T-helper 22 cell (primary cell): ENCODE results near the gene ABHD15.
A peak's percentile ranks its signal among the peaks of the same experiment; 100 is the strongest.
"Not testable (repeated sequence)": the region's sequence is repeated elsewhere in the genome, so short reads cannot be mapped to it uniquely, and the experiment has no call there.

Source experiments
- DNase-seq: peaks from one replicate; pipeline ENCODE4 v3.0.0-alpha.2; 2020; ENCODE audit warnings: low read depth

Gene ABHD15

DNA sequence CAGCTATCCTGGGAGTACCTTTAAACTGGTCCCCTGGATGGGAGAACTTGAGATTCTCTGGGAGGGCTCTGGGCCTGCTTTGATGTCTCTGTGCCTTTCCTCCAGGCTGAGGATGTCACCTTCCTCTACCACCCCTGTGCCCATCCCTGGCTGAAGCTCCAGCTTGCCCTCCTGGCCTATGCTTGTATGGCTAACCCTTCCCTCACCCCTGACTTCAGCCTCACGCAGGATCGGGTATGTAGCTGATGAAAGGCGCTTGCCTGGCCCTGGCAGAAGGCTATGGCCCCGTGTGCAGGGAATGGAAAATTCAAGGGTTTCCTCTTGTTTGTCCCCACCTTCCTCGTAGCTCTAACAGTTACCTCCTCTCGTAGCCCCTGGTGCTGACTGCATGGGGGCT lies 4.6 kb upstream of the ABHD15 start:
- no peak for DNase-seq

DNA sequence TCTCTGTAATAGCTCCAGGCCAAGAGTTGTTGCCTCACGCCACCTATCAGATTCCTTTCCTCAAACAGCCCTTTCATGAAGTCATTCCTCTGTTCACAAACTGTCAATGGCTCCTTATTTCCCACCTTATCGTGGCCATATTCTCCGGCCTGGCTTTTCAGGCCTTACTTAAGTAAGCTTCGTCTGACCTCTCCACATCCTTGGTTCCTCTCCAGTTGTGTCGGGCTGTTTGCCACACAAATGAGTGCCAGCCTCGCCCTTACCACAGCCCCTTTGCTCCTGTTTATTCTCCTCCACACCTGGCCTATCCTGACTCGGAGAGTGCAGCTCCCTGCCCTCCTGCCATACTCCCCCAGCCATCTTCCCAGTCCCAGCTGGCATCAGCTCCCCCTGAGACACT lies 3.7 kb upstream of the ABHD15 start:
- no peak for DNase-seq

- no peak for DNase-seq
These were observed 2.6 kb upstream of the ABHD15 start for GRCh38 chr17:29569245-29569950.

- peak; percentile 82 for DNase-seq
These were observed 1.8 kb upstream of the ABHD15 start, which contains the start of gene TP53I13 for GRCh38 chr17:29568331-29569244. TP53I13 (plus strand) TSS chr17:29568701; CDS start chr17:29568759, 58 bp downstream.

GRCh38 chr17:29567554-29568330 lies 905 bp upstream of the ABHD15 start:
- DNase-seq: peak; percentile 62

GRCh38 chr17:29567304-29567553 lies 392 bp upstream of the ABHD15 start:
- no peak for DNase-seq

DNA sequence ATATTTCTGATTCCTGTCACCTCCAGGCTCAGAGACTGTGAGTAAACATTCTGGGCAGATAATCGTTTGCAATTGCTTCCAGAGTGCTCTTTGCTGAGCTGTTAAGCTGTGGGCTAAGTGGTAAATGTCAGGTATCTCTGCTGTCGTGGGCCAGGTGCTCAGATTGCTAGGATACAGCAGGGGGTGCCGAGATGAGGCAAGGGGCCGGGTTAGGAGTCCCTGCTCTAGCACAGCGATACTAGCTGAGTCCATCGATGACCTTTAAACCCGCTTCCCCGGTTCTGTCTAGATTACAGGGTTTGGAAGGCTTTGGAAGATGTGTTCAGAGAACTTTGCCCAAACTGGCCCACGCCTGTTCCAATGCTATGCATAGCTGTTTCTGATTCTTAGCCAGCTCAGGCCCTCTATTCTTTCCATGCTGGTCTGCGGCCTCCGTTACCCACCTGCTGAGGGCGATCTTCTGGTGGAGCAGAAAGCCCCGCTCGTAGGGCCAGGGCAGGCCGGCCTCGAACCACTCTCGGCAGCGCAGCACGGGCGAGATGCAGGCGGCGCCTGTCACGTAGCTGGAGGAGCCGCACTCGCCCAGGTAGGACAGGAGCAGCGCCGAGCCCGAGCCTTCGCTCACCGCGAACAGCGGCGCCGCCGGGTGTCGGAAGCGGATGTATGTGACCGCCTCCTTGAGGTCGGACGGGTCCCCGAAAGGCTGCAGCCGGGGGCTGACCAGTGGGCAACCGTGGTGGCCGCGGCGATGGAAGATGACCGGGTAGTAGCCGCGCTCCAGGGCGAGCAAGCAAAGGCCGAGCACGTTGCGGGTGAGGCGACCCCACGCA lies 979 bp downstream of the ABHD15 start:
- no peak for DNase-seq

GRCh38 chr17:29563816-29564215 lies 3.0 kb downstream of the ABHD15 start:
- no peak for DNase-seq

- DNase-seq: no peak
These were observed 4.2 kb downstream of the ABHD15 start for GRCh38 chr17:29562615-29563014.

DNA sequence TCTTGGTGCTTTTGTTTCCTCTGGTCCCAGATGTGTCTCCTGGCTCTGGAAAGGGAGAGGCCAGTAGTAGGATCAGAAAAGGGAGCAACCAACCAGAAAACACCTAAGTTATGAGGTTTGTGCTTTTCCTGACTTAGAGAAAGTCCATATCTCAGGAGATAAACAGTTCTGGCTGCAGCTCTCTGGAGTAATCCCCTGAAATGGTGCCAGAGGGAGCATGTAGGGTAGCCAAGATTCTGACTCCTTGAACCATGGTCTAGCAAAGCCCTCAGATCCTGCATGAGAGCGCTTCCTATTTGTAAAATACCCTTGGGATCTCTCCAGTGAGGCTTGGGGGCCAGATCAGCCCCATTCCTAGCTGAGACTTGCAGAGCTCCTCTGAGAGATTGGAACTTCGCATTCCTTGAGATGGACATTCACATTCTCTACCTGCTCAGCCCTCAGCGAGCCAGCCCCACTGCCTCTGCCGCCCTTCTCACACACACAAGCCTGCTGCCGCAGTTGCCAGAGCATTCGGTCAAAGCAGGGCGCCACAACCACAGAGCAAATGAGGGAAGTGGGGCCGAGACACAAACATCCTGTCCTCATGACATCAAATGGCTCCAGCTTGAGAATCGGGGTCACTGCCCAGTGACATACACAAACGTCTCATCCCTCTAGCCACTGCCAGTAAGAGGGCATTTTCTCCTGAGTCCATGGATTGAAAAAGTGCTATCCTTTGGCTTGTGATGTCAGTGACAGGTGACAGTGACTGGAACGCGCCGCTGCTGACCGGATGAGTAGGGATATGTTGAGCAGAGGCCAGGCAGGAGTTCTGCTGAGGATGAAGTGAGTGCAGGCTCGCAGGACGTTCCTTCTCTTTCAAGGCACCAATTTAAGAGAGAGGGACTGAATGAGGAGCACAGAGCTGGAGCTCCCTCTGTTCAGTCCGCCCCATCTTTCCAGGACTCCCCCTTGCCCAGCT lies 5.0 kb downstream of the ABHD15 start:
- no peak for DNase-seq

- no peak for DNase-seq
These were observed 6.5 kb downstream of the ABHD15 start for GRCh38 chr17:29560316-29560715.

DNA sequence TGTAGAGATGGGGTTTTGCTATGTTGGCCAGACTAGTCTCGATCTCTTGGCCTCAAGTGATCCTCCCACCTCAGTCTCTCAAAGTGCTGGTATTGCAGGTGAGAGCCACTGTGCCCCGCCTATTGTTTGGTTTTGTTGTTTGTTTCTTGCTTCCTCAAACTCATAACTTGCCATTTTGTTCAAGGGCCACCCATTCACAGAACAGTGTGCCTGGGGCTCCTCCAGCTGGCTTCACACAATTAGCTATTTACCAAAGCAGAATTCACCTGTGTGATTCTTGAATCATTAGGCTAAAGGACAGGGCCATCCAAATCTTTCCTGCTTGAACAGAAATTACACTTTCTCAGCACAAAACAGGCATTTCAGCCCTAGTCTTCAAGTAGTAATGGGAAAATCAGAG lies 7.2 kb downstream of the ABHD15 start:
- no peak for DNase-seq

DNA sequence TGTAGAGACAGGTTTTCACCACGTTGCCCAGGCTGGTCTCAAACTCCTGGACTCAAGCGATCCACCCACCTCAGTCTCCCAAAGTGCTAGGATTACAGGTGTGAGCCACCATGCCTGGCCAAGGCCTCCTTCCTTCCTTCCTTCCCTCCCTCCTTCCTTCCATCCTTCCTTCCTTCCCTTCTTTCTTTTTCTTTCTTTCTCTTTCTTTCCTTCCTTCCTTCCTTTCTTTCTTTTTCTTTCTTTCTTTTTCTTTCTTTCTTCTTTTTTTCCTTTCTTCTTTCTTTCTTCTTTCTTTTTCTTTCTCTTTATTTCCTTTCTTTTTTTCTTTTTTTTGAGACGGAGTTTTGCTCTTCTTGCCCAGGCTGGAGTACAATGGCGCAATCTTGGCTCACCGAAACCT lies 8.7 kb downstream of the ABHD15 start:
- DNase-seq: not testable (repeated sequence)

DNA sequence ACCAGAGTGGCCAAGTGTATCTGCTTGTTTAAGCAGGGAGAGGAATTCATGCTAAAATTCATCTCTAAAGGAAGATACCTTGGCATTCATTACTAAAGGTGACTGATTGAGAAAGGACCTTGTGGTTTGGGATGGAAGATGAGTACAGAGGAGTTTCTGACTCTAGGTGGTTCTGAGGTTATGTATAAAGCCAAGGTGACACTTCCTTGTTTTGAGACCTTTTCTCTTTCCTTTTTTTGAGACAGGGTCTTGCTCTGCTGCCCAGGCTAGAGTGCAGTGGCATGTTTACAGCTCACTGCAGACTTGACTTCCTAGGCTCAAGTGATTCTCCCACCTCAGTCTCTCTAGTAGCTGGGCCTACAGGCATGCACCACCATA lies 9.1 kb downstream of the ABHD15 start:
- no peak for DNase-seq

DNA sequence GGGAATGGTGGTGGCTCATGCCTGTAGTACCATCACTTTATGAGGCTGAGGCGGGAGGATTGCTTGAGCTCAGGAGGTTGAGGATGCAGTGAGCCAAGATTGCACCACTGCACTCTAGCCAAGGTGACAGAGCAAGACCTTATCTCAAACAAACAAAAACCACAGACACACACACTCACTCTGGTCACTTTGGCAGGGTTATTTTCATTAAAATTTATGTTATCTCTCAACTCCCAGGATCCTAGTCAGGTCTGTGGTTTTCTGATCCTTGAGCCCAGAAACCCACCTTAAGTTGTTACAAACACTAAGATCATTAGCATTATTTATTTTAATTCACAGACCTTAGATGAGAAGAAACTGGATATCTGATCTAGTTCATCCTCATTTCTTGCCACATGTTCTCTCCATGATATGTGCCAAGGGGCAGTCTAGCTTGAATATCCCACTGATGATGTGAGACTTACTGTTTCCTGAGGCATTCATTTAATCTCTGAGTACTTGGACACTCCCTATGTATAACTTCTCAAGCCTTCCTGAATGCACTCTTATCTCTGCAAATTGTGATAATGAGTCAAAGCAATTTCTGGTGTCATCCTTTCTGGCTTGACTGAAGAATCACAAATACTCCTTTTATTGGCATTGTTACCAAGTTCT lies 9.6 kb downstream of the ABHD15 start:
- DNase-seq: no peak

DNA sequence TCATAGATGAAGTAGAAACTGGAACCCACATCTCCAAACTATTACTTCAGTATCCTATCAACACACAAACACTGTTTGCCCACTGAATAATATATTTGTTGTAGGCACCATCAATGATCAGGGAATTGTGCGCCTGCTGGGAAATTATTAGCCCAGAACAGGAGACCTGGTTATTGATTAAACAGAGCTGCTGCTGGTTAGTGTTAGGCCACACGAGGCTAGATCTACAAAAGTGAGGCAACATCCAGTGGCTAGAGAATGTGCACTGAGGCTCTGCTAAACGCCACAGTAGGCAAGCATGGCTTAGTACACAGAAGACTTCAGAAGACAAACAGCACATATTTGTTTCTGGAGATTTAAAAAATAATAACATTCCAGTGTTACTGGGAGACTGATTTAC lies 11.0 kb downstream of the ABHD15 start:
- DNase-seq: no peak

GRCh38 chr17:29549177-29549923 lies 17.5 kb downstream of the ABHD15 start:
- no peak for DNase-seq

- DNase-seq: no peak
These were observed 20.0 kb downstream of the ABHD15 start for GRCh38 chr17:29546830-29547229.

GRCh38 chr17:29546085-29546484 lies 20.8 kb downstream of the ABHD15 start:
- DNase-seq: no peak
